ENCODE data around the gene CTNNB1.

The CTNNB1 gene

GRCh38 chr3:41207355-41207754, 8.1 kb downstream of the CTNNB1 start:
- Histone ChIP-seq H3K9me3 (ENCODE audit: severe bottlenecking) (no peaks in the 10 kb centered on the region), H3K36me3 (ENCODE audit: low read depth) (peaks cover 28% of the 10 kb centered on the region), H3K4me3 (ENCODE audit: severe bottlenecking) (no peak overlapping the region), H3K27me3 (ENCODE audit: insufficient read depth, poor library complexity, severe bottlenecking) (no peaks in the 10 kb centered on the region), H3K4me1 (ENCODE audit: insufficient read depth, poor library complexity, severe bottlenecking) (peaks cover 14% of the 10 kb centered on the region), H3K27ac (ENCODE audit: poor library complexity, severe bottlenecking) (no peak overlapping the region)
- DNase-seq (ENCODE audit: low spot score) (no peak), ATAC-seq (ENCODE audit: low read depth) (no peak)
- no peak for TF ChIP-seq CTCF (IDR thresholded peaks at IDR 0.05; ENCODE audit: poor library complexity, severe bottlenecking)

GRCh38 chr3:41208507-41209220, 9.4 kb downstream of the CTNNB1 start:
- H3K27ac ChIP-seq (ENCODE audit: poor library complexity, severe bottlenecking), result no peak overlapping the region
- ATAC-seq (ENCODE audit: low read depth), result no peak
- no peak overlapping the region for H3K4me3 ChIP-seq (ENCODE audit: severe bottlenecking)
- H3K4me1 ChIP-seq (ENCODE audit: insufficient read depth, poor library complexity, severe bottlenecking), result peaks cover under 1% of the 10 kb centered on the region
- no peak for TF ChIP-seq CTCF (IDR thresholded peaks at IDR 0.05; ENCODE audit: poor library complexity, severe bottlenecking)
- H3K36me3 ChIP-seq (ENCODE audit: low read depth), result peaks cover 26% of the 10 kb centered on the region
- H3K9me3 ChIP-seq (ENCODE audit: severe bottlenecking), result no peaks in the 10 kb centered on the region
- no peaks in the 10 kb centered on the region for H3K27me3 ChIP-seq (ENCODE audit: insufficient read depth, poor library complexity, severe bottlenecking)
- no peak for DNase-seq (ENCODE audit: low spot score)

- Histone ChIP-seq H3K4me1 (ENCODE audit: insufficient read depth, poor library complexity, severe bottlenecking) (no peaks in the 10 kb centered on the region), H3K27ac (ENCODE audit: poor library complexity, severe bottlenecking) (no peak overlapping the region), H3K4me3 (ENCODE audit: severe bottlenecking) (no peak overlapping the region), H3K36me3 (ENCODE audit: low read depth) (peaks cover 26% of the 10 kb centered on the region), H3K27me3 (ENCODE audit: insufficient read depth, poor library complexity, severe bottlenecking) (no peaks in the 10 kb centered on the region), H3K9me3 (ENCODE audit: severe bottlenecking) (no peaks in the 10 kb centered on the region)
- DNase-seq (ENCODE audit: low spot score), result no peak
- TF ChIP-seq CTCF (IDR thresholded peaks at IDR 0.05; ENCODE audit: poor library complexity, severe bottlenecking), result no peak
- no peak for ATAC-seq (ENCODE audit: low read depth)
These were observed 10.3 kb downstream of the CTNNB1 start for GRCh38 chr3:41209646-41210045.

GRCh38 chr3:41210966-41211365, 11.7 kb downstream of the CTNNB1 start:
- H3K4me1 ChIP-seq (ENCODE audit: insufficient read depth, poor library complexity, severe bottlenecking), result peaks cover 3% of the 10 kb centered on the region
- ATAC-seq (ENCODE audit: low read depth) (no peak), DNase-seq (ENCODE audit: low spot score) (no peak)
- H3K4me3 ChIP-seq (ENCODE audit: severe bottlenecking), result no peak overlapping the region
- no peak for TF ChIP-seq CTCF (IDR thresholded peaks at IDR 0.05; ENCODE audit: poor library complexity, severe bottlenecking)
- no peak overlapping the region for H3K27ac ChIP-seq (ENCODE audit: poor library complexity, severe bottlenecking)
- H3K36me3 ChIP-seq (ENCODE audit: low read depth), result peaks cover 28% of the 10 kb centered on the region
- no peaks in the 10 kb centered on the region for H3K9me3 ChIP-seq (ENCODE audit: severe bottlenecking)
- no peaks in the 10 kb centered on the region for H3K27me3 ChIP-seq (ENCODE audit: insufficient read depth, poor library complexity, severe bottlenecking)

GRCh38 chr3:41212088-41212487, 12.8 kb downstream of the CTNNB1 start:
- no peak for ATAC-seq (ENCODE audit: low read depth)
- Histone ChIP-seq H3K27ac (ENCODE audit: poor library complexity, severe bottlenecking) (no peak overlapping the region), H3K4me1 (ENCODE audit: insufficient read depth, poor library complexity, severe bottlenecking) (peaks cover 12% of the 10 kb centered on the region), H3K4me3 (ENCODE audit: severe bottlenecking) (no peak overlapping the region), H3K36me3 (ENCODE audit: low read depth) (peaks cover 32% of the 10 kb centered on the region), H3K27me3 (ENCODE audit: insufficient read depth, poor library complexity, severe bottlenecking) (no peaks in the 10 kb centered on the region), H3K9me3 (ENCODE audit: severe bottlenecking) (no peaks in the 10 kb centered on the region)
- TF ChIP-seq CTCF (IDR thresholded peaks at IDR 0.05; ENCODE audit: poor library complexity, severe bottlenecking), result no peak
- DNase-seq (ENCODE audit: low spot score), result no peak

Measured in RWPE2 (cell line).